ENCODE results near the gene DYNC2LI1.

DYNC2LI1 gene

DNA sequence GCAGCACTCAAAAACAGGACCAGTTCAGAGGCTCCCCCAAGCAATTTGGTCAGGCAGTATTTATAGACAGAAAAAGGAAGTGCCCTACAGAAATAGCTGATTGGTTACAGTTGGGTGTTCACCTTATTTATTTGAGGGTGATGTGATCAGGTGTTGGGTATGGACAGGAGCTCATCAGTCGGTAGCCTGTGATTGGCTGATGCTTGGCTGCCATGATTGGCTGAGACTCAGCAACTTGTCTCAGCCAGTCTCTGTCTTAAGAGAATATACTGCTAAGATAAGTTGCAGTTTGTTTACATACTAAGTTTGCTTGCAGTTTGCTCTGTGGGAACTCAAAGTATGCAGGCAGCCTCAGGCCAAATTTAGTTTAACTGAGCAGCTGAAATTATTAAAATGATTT lies 74.4 kb downstream of the DYNC2LI1 start:
- CTCF ChIA-PET, result interaction anchor here (1.0 kb wide), 1 partner anchor 30 kb away, joined by 4 read pairs; no protein-coding TSS in a partner anchor
- TF ChIP-seq, protein P1, sequence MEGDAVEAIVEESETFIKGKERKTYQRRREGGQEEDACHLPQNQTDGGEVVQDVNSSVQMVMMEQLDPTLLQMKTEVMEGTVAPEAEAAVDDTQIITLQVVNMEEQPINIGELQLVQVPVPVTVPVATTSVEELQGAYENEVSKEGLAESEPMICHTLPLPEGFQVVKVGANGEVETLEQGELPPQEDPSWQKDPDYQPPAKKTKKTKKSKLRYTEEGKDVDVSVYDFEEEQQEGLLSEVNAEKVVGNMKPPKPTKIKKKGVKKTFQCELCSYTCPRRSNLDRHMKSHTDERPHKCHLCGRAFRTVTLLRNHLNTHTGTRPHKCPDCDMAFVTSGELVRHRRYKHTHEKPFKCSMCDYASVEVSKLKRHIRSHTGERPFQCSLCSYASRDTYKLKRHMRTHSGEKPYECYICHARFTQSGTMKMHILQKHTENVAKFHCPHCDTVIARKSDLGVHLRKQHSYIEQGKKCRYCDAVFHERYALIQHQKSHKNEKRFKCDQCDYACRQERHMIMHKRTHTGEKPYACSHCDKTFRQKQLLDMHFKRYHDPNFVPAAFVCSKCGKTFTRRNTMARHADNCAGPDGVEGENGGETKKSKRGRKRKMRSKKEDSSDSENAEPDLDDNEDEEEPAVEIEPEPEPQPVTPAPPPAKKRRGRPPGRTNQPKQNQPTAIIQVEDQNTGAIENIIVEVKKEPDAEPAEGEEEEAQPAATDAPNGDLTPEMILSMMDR (IDR thresholded peaks at IDR 0.05; ENCODE audit: insufficient read depth, low read length, missing control alignments), result no peak
- DNase-seq (ENCODE audit: low read depth, low spot score), result no peak

DNA sequence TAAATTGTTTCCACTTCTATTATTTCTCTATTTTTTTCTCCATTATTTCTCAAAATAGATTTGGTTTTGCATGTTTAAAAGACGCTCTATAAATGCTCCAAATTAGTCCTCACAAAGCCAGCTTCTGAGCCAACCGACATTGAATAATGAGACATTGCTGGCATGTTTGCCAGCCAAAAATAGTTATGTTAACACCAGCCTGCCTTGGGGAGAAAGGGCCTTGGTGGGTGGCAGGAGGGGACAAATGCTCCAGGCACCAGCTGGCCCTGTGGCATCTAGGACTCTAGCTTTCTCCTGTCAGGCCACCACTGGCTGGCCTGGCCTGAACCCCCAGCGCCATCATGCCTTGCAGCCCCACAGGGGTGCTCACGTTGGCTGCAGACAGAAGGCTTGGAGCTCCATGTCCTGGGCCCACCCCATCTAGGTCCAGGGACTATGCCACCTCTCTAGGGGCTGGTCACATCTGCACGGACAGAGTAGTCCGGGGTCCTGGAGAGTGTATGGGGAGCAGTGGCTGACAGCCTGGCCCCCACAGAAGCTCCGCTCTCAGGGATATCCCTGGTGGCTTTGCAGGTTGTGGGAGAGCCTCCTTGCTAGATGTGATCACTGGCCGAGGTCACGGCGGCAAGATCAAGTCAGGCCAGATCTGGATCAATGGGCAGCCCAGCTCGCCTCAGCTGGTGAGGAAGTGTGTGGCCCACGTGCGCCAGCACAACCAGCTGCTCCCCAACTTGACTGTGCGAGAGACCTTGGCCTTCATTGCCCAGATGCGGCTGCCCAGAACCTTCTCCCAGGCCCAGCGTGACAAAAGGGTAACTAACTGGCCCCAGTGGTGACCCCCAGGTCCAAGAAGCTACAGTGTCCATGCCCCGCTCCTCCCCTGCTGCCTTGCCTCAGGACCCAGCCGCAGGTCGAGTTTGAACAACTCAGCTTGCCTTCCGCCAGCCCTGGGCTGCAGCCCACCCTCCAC lies 77.5 kb downstream of the DYNC2LI1 start:
- no peak overlapping the region for H3K4me3 ChIP-seq (ENCODE audit: low read depth, low read length)
- ChIA-PET POLR2A (no interaction called here), CTCF (interaction anchor here (1.6 to 2.7 kb wide), 2 partner anchors 27 to 246 kb away, joined by 3 to 10 read pairs; no protein-coding TSS in a partner anchor)
- no peak for DNase-seq (ENCODE audit: low read depth, low spot score)
- TF ChIP-seq, protein P1 (IDR thresholded peaks at IDR 0.05; ENCODE audit: insufficient read depth, low read length, missing control alignments), result no peak

More for the DNA sequence above, 74.4 kb downstream of the DYNC2LI1 start:
- no peak overlapping the region for H3K4me3 ChIP-seq (ENCODE audit: low read depth, low read length)
- POLR2A ChIA-PET, result no interaction called here

DNA sequence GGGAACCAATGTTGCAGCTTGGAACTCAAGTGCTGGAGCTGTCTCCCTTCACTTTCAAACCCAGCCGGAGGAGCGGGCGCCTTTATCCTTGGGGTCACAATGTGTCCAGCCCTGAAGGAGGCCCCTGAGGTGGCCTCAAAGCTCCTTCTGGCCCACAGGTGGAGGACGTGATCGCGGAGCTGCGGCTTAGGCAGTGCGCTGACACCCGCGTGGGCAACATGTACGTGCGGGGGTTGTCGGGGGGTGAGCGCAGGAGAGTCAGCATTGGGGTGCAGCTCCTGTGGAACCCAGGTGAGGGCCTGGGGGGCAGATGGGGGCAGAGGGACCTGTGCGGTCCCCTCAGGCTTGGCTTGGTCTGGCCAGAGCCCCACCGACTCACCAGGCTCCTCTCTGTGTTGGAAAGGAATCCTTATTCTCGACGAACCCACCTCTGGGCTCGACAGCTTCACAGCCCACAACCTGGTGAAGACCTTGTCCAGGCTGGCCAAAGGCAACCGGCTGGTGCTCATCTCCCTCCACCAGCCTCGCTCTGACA lies 78.4 kb downstream of the DYNC2LI1 start:
- H3K4me3 ChIP-seq (ENCODE audit: low read depth, low read length), result no peak overlapping the region
- TF ChIP-seq, protein P1 (IDR thresholded peaks at IDR 0.05; ENCODE audit: insufficient read depth, low read length, missing control alignments), result no peak
- no peak for DNase-seq (ENCODE audit: low read depth, low spot score)
- ChIA-PET POLR2A (no interaction called here), CTCF (interaction anchor here (1.6 kb wide), 1 partner anchor 247 kb away, joined by 3 read pairs; no protein-coding TSS in a partner anchor)

DNA sequence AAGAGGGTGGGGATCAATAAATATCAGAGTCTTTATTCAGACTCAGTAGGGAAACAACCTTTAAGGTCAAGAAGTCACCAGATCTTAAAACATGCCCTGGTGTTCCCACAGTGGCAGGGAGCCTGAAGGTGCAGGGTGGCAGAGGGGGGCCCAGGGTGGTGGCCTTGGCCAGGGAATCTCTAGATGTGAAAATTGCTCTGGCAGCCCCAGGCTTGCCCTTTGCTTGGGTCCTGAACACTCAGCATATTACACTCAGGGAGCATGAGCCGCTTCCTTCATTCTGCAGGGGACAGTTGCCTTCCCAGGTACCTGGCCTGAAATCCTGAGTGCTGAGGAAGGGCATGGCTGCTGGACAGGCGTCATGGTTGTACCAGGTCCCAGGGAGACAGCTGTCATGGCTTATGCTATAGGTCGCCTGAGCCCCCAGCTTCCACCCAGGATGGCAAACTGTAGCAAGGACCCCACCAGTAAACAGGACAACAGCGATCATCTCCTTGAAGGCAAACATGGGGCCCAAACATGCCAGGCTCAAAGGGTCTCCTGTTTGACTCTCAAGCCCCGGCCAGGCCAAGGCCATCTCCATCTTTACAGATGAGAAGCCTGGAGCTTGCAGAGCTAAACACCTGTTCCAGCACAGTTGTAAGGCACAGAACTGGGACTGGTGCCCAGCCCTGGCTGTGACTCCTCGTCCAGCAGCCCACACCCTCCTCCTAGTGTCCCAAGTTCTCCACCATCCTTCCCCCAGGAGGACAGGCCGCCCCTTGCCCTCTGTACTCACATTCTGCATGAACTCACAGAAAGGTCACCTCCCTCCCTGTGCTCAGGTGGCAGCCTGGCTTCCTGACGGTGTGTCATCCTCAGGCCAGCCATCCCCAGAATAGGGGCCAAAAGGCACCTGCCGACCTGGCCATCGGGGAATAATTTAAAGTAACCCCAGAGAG lies 79.6 kb downstream of the DYNC2LI1 start:
- TF ChIP-seq, protein P1 (IDR thresholded peaks at IDR 0.05; ENCODE audit: insufficient read depth, low read length, missing control alignments), result no peak
- no peak overlapping the region for H3K4me3 ChIP-seq (ENCODE audit: low read depth, low read length)
- ChIA-PET CTCF (interaction anchor here (1.6 kb wide), 1 partner anchor 248 kb away, joined by 3 read pairs; no protein-coding TSS in a partner anchor), POLR2A (interaction anchor here (0.5 to 0.7 kb wide), 2 partner anchors 31 to 1511 kb away, joined by 3 read pairs; no protein-coding TSS in a partner anchor)
- no peak for DNase-seq (ENCODE audit: low read depth, low spot score)

DNA sequence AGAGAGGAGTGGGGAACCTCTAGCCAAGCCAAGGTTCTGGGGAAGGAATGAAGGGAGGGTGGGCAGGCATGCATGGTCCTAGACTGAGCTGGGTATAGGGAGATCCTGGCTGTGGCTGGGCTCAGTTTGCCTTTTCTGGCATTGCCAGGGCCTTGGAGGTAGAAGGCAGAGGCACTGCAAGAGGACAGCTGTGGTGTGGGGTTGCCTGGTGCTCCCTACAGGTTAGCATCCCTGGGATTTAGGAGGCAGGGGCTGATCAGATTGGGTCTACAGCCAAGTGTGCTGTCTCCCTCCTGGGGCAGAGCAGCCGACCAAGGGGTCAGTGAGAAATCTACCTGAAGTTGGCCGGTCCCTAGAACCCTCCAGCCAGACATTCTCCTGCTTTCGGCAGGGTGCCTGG lies 80.8 kb downstream of the DYNC2LI1 start:
- DNase-seq (ENCODE audit: low read depth, low spot score), result no peak
- ChIA-PET CTCF (no interaction called here), POLR2A (no interaction called here)
- TF ChIP-seq, protein P1 (IDR thresholded peaks at IDR 0.05; ENCODE audit: insufficient read depth, low read length, missing control alignments), result no peak
- H3K4me3 ChIP-seq (ENCODE audit: low read depth, low read length), result no peak overlapping the region

Data from AG04449 (cell line).